Measurements from ENCODE around the gene CARMIL3. TPM values are rescaled to one million over a fixed set of nuclear protein-coding genes. Genes with fewer than 3 reads are reported as not detected.

The CARMIL3 gene
- total RNA-seq, 2 experiments from 2014 or later, result 3.7 to 4.2 TPM

- H3K4me1 Mint-ChIP-seq, result peaks cover 38% of the 10 kb centered on the region
- H3K9me3 Mint-ChIP-seq, result no peaks in the 10 kb centered on the region
- H3K36me3 Mint-ChIP-seq (ENCODE audit: low read depth), result no peaks in the 10 kb centered on the region
- no peak overlapping the region for H3K4me3 Mint-ChIP-seq
- peaks cover 3% of the 10 kb centered on the region for H3K27me3 Mint-ChIP-seq
- ChIA-PET CTCF (interaction anchor here (0.8 to 4.6 kb wide), 3 partner anchors 13 to 32 kb away, joined by 3 to 21 read pairs (median 5); no protein-coding TSS in a partner anchor), POLR2A (interaction anchor here (3.0 kb wide), 1 partner anchor 37 kb away, joined by 9 read pairs; the partner anchor contains the start of genes DCAF11 and NRL)
- no peak for DNase-seq
- no peak overlapping the region for H3K27ac Mint-ChIP-seq
These were observed 25.3 kb downstream of the CARMIL3 start for GRCh38 chr14:24077086-24077485.

DNA sequence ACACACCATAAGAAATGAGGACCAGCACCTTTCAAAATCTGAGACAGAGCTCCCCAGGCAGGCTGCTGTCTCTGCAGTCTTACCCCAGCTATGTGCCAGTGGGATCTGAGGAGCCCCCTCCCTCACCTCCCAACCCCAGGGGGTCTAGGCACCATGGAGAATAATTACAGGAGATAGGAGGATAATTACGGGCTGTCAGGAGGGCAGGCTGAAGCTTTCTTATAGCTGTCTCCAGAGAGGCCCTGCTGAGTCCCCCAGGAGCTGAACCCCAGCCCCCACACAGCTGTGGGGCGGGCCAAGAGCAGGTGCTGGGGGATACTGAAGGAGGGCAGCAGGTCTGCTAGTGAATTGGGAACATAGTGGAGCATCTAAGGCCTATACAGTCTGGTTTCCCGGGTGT is 26.3 kb downstream of the CARMIL3 start:
- Mint-ChIP-seq H3K27ac (no peak overlapping the region), H3K4me3 (no peak overlapping the region), H3K9me3 (no peaks in the 10 kb centered on the region), H3K4me1 (peaks cover 42% of the 10 kb centered on the region), H3K36me3 (ENCODE audit: low read depth) (no peaks in the 10 kb centered on the region), H3K27me3 (peaks cover 8% of the 10 kb centered on the region)
- POLR2A ChIA-PET, result interaction anchor here (0.7 kb wide), 1 partner anchor 10 kb away, joined by 3 read pairs; no protein-coding TSS in a partner anchor
- CTCF ChIA-PET, result interaction anchor here (0.6 to 1.4 kb wide), 2 partner anchors 11 to 20 kb away, joined by 5 read pairs; no protein-coding TSS in a partner anchor
- no peak for DNase-seq

GRCh38 chr14:24079491-24080141 is 27.8 kb downstream of the CARMIL3 start:
- ChIA-PET CTCF (interaction anchor here (1.0 to 4.3 kb wide), 7 partner anchors 13 to 253 kb away, joined by 3 to 82 read pairs (median 8); partner anchors contain the start of genes IRF9 and PCK2), POLR2A (interaction anchor here (0.7 to 5.1 kb wide), 14 partner anchors 8 to 351 kb away, joined by 3 to 105 read pairs (median 11); partner anchors contain the start of genes CPNE6, DCAF11, EMC9 and IRF9)
- Mint-ChIP-seq H3K27me3 (peaks cover 11% of the 10 kb centered on the region), H3K4me1 (peaks cover 42% of the 10 kb centered on the region), H3K4me3 (no peak overlapping the region), H3K36me3 (ENCODE audit: low read depth) (no peaks in the 10 kb centered on the region), H3K9me3 (no peaks in the 10 kb centered on the region), H3K27ac (no peak overlapping the region)
- no peak for DNase-seq

GRCh38 chr14:24080142-24080530 is 28.3 kb downstream of the CARMIL3 start:
- H3K27me3 Mint-ChIP-seq, result peaks cover 11% of the 10 kb centered on the region
- ChIA-PET POLR2A (interaction anchor here (0.7 to 5.1 kb wide), 18 partner anchors 9 to 350 kb away, joined by 3 to 105 read pairs (median 6); partner anchors contain the start of genes CPNE6, DCAF11, DHRS4L2 and EMC9), CTCF (interaction anchor here (0.7 to 4.3 kb wide), 11 partner anchors 9 to 253 kb away, joined by 3 to 82 read pairs (median 4); partner anchors contain the start of genes CPNE6, IRF9 and PCK2)
- peak overlapping the region; percentile 48 for H3K4me3 Mint-ChIP-seq
- H3K27ac Mint-ChIP-seq, result no peak overlapping the region
- H3K4me1 Mint-ChIP-seq, result peaks cover 41% of the 10 kb centered on the region
- no peak for DNase-seq
- H3K9me3 Mint-ChIP-seq, result no peaks in the 10 kb centered on the region
- H3K36me3 Mint-ChIP-seq (ENCODE audit: low read depth), result no peaks in the 10 kb centered on the region

- H3K36me3 Mint-ChIP-seq (ENCODE audit: low read depth), result no peaks in the 10 kb centered on the region
- H3K9me3 Mint-ChIP-seq, result no peaks in the 10 kb centered on the region
- peak overlapping the region; percentile 74 for H3K4me3 Mint-ChIP-seq
- CTCF ChIA-PET, result interaction anchor here (0.7 to 4.3 kb wide), 14 partner anchors 10 to 252 kb away, joined by 3 to 82 read pairs (median 4); partner anchors contain the start of genes CARMIL3, CPNE6, IRF9 and PCK2
- H3K4me1 Mint-ChIP-seq, result peaks cover 32% of the 10 kb centered on the region
- POLR2A ChIA-PET, result interaction anchor here (0.7 to 5.1 kb wide), 22 partner anchors 9 to 162 kb away, joined by 3 to 105 read pairs (median 6); partner anchors contain the start of genes CPNE6, DCAF11, DHRS4L2 and EMC9
- peaks cover 11% of the 10 kb centered on the region for H3K27me3 Mint-ChIP-seq
- DNase-seq, result peak; percentile 83
- peak overlapping the region; percentile 75 for H3K27ac Mint-ChIP-seq
These were observed 29.3 kb downstream of the CARMIL3 start for GRCh38 chr14:24080888-24081738.

DNA sequence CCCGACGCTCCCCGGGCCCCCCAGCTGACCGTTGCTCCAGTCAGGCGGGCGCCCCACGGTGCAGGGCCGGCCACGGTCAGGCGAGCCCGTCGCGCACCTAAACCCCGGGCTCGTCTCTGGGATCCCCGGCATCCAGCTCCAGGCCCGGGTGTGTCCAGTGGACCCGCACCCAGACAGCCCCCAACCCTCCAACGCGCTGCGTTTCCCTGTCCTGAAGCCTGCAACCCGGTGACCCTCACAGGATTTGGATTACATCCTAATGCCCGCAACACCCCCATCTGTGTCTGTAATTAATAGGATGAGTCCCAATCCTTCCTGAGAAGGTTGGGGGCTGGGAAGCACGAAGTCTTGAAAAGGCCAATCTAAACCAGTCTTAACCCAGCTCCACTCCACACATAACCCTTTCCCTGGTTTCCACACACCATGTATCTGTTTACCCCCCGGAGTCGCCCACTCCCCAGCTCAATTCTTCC is 30.0 kb downstream of the CARMIL3 start:
- Mint-ChIP-seq H3K36me3 (ENCODE audit: low read depth) (no peaks in the 10 kb centered on the region), H3K9me3 (no peaks in the 10 kb centered on the region), H3K27me3 (peaks cover 11% of the 10 kb centered on the region), H3K27ac (peak overlapping the region; percentile 64), H3K4me3 (peak overlapping the region; percentile 74), H3K4me1 (peaks cover 26% of the 10 kb centered on the region)
- ChIA-PET POLR2A (interaction anchor here (1.1 to 5.1 kb wide), 15 partner anchors 8 to 79 kb away, joined by 3 to 105 read pairs (median 9); partner anchors contain the start of genes DCAF11, IRF9, NRL and PCK2), CTCF (interaction anchor here (1.1 to 4.3 kb wide), 6 partner anchors 11 to 66 kb away, joined by 3 to 82 read pairs (median 20); partner anchors contain the start of genes PCK2 and RNF31)
- no peak for DNase-seq

DNA sequence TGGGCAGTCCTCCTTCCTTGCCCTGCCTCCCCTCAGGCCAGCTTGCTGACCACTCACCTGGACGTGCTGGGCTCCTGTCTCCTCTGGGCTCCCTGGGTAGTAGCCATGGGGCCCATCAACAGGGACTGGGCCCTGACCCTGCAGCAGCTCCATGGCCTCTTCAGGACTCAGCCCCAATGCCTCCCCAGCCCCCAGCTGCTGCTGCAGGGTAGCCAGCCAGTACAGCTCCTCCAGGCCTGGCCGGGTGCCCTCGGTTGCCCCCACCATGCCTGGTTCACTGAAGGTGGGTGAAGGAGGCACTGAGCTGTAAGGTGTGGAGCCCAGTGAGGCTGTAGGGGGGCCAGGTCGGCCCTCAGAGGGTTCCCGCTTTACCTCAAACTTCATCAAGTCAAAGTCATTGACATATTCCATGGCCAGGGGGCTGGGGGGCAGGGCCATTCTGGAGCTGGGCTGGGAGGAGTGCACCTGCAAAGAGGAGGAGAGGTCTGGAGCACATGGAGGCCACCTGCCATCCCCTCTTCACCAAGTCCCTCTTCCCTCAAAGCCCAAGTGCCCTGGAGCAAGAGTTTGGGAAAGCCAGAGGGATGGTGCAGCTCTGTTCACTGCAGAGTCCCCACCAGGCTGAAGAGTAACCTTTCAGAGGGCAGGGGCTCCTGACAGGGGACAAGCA is 30.7 kb downstream of the CARMIL3 start:
- peaks cover 25% of the 10 kb centered on the region for H3K4me1 Mint-ChIP-seq
- no peak for DNase-seq
- ChIA-PET CTCF (interaction anchor here (3.6 to 4.3 kb wide), 3 partner anchors 10 to 26 kb away, joined by 33 to 82 read pairs (median 41); partner anchors contain the start of gene PCK2), POLR2A (interaction anchor here (0.9 to 5.1 kb wide), 11 partner anchors 8 to 78 kb away, joined by 3 to 105 read pairs (median 9); partner anchors contain the start of genes DCAF11, EMC9, IRF9 and NRL)
- H3K4me3 Mint-ChIP-seq, result peak overlapping the region; percentile 74
- no peak overlapping the region for H3K27ac Mint-ChIP-seq
- peaks cover 11% of the 10 kb centered on the region for H3K27me3 Mint-ChIP-seq
- H3K9me3 Mint-ChIP-seq, result no peaks in the 10 kb centered on the region
- H3K36me3 Mint-ChIP-seq (ENCODE audit: low read depth), result no peaks in the 10 kb centered on the region

GRCh38 chr14:24083462-24083861 is 31.7 kb downstream of the CARMIL3 start:
- H3K9me3 Mint-ChIP-seq, result no peaks in the 10 kb centered on the region
- no peak overlapping the region for H3K27ac Mint-ChIP-seq
- H3K27me3 Mint-ChIP-seq, result peaks cover 11% of the 10 kb centered on the region
- H3K4me1 Mint-ChIP-seq, result peaks cover 25% of the 10 kb centered on the region
- POLR2A ChIA-PET, result interaction anchor here (0.9 to 5.1 kb wide), 2 partner anchors 10 to 31 kb away, joined by 4 to 105 read pairs; partner anchors contain the start of genes DCAF11, NRL and PCK2
- CTCF ChIA-PET, result interaction anchor here (3.6 kb wide), 1 partner anchor 25 kb away, joined by 33 read pairs; no protein-coding TSS in a partner anchor
- DNase-seq, result no peak
- H3K36me3 Mint-ChIP-seq (ENCODE audit: low read depth), result no peaks in the 10 kb centered on the region
- no peak overlapping the region for H3K4me3 Mint-ChIP-seq

DNA sequence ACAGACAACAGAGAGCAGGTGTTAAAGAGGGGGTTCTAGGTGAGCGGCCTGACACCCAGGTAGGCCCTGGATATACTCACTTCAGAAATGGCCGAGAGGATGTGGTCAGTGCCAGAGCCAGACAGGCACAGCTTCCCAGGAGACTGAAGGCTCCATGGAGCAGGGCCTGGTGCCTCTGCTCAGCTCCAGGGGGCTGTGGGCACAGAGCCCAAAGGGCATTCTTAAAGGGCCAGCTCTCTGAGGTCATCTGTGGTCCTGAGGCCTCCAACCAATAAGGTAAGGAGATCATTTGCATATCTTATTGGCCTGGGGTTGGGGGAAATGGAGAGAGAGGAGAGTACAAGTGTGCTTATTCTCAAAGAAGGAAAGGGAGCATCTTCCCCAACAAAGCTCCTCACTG is 32.6 kb downstream of the CARMIL3 start:
- POLR2A ChIA-PET, result interaction anchor here (1.1 to 3.2 kb wide), 3 partner anchors 8 to 30 kb away, joined by 4 to 13 read pairs (median 9); partner anchors contain the start of genes DCAF11, NRL and PCK2
- Mint-ChIP-seq H3K36me3 (ENCODE audit: low read depth) (no peaks in the 10 kb centered on the region), H3K27ac (no peak overlapping the region), H3K9me3 (no peaks in the 10 kb centered on the region), H3K4me3 (no peak overlapping the region), H3K27me3 (peaks cover 11% of the 10 kb centered on the region), H3K4me1 (peaks cover 21% of the 10 kb centered on the region)
- CTCF ChIA-PET, result interaction anchor here (0.7 to 3.1 kb wide), 3 partner anchors 10 to 24 kb away, joined by 3 to 9 read pairs (median 3); partner anchors contain the start of gene PCK2
- no peak for DNase-seq

DNA sequence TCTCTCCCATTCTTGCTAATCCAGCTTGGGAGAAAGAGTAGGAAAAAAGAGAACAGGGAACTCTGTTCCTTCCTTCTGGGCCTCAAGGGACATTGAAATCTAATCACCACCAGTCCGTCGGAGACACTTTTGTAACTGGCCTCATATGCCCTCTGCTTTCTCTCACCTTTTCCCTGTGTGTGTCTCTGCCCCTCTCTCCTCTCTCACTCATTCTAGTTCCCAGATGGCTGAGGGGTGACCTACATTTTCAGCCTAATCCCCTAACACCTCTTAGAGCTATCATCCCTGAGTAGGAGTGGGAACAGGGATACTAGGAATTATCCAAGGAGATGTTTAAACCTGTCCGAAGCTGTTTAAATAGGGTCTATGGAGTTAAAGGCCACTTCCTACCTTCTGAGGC is 33.4 kb downstream of the CARMIL3 start:
- Mint-ChIP-seq H3K27me3 (peaks cover 11% of the 10 kb centered on the region), H3K4me3 (no peak overlapping the region), H3K9me3 (no peaks in the 10 kb centered on the region), H3K4me1 (peaks cover 19% of the 10 kb centered on the region), H3K36me3 (ENCODE audit: low read depth) (no peaks in the 10 kb centered on the region), H3K27ac (no peak overlapping the region)
- POLR2A ChIA-PET, result interaction anchor here (2.0 to 3.2 kb wide), 2 partner anchors 9 to 29 kb away, joined by 9 to 13 read pairs; partner anchors contain the start of genes DCAF11, NRL and PCK2
- no peak for DNase-seq
- CTCF ChIA-PET, result interaction anchor here (0.7 to 3.1 kb wide), 3 partner anchors 10 to 23 kb away, joined by 3 to 9 read pairs (median 3); no protein-coding TSS in a partner anchor

DNA sequence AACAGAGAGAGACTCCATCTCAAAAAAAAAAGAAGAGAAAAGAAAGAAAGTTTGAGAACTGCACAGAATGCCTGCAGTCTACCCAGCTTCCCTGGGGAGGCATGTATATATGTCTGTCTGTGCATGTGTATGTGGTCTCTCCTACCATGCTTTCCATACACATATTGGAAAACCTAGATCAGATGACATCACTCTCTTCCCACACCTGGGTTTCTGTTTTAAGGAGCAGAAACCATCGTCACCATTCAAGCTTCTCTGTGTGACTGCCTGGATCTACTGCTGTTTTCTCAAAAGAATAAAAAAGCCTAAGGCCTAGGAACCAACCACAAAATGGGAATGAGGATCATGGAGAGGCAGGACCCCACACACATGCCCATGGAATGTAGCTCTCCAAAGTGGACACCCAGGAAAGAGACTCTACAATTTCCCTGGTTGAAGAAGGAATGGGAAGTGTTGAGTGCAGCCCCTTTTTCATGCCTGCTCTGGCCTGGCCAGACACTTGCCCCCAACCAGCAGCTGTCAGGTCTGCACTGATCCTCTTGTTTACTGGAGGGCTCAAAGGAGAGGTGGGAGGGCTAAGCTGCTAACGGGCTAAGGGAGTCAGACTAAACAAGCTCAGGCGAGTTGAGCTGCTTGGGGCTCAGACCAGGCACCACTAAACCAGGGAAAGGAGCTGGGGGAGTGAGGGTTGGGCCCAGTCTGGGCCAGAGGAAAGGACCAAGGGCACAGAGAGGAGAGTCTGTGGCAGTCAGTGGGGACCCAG is 34.6 kb downstream of the CARMIL3 start:
- no peak overlapping the region for H3K27ac Mint-ChIP-seq
- H3K27me3 Mint-ChIP-seq, result peaks cover 11% of the 10 kb centered on the region
- ChIA-PET CTCF (interaction anchor here (0.7 to 3.1 kb wide), 5 partner anchors 11 to 30 kb away, joined by 3 to 9 read pairs (median 3); no protein-coding TSS in a partner anchor), POLR2A (interaction anchor here (2.0 to 3.2 kb wide), 2 partner anchors 8 to 28 kb away, joined by 9 to 13 read pairs; partner anchors contain the start of genes DCAF11, NRL and PCK2)
- H3K4me3 Mint-ChIP-seq, result no peak overlapping the region
- H3K4me1 Mint-ChIP-seq, result peaks cover 14% of the 10 kb centered on the region
- H3K36me3 Mint-ChIP-seq (ENCODE audit: low read depth), result no peaks in the 10 kb centered on the region
- no peaks in the 10 kb centered on the region for H3K9me3 Mint-ChIP-seq
- DNase-seq, result no peak
